Measurements from ENCODE around the gene BAAT. TPM values are rescaled to one million over a fixed set of nuclear protein-coding genes. Genes with fewer than 3 reads are reported as not detected.

Gene BAAT
- total and polyA plus RNA-seq, 2 of the 13 experiments (the other 11 are each of a cell fraction or from before 2014, with no cell fraction given) = 0.71 to 7.9 TPM

DNA sequence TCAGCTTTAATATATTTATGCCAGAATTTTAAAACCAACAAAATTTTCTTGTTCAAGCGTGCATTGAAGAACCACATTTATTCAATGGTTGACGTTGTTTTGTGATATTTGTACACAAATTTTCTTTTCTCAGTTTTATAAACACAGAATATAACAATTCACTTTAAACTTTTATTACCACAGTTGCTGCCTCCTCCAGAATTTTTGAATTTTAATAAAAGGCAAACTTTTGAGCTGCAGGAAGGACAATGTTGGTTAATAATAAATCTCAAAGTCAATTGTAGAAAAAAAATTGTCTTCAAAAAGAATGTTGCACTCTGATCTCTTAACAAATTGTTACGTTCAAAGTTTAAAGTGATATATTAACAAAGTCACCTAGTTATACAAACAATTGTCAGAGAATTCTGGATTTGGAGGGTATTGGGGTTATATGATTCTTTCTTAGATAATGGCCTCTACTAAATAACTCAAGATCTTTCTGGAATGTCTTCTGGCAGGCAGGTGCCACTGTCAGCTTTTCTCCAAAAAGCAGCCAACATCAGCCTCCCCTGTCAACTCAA is 60.5 kb downstream of the BAAT start (continued):
- TF ChIP-seq, protein P1, sequence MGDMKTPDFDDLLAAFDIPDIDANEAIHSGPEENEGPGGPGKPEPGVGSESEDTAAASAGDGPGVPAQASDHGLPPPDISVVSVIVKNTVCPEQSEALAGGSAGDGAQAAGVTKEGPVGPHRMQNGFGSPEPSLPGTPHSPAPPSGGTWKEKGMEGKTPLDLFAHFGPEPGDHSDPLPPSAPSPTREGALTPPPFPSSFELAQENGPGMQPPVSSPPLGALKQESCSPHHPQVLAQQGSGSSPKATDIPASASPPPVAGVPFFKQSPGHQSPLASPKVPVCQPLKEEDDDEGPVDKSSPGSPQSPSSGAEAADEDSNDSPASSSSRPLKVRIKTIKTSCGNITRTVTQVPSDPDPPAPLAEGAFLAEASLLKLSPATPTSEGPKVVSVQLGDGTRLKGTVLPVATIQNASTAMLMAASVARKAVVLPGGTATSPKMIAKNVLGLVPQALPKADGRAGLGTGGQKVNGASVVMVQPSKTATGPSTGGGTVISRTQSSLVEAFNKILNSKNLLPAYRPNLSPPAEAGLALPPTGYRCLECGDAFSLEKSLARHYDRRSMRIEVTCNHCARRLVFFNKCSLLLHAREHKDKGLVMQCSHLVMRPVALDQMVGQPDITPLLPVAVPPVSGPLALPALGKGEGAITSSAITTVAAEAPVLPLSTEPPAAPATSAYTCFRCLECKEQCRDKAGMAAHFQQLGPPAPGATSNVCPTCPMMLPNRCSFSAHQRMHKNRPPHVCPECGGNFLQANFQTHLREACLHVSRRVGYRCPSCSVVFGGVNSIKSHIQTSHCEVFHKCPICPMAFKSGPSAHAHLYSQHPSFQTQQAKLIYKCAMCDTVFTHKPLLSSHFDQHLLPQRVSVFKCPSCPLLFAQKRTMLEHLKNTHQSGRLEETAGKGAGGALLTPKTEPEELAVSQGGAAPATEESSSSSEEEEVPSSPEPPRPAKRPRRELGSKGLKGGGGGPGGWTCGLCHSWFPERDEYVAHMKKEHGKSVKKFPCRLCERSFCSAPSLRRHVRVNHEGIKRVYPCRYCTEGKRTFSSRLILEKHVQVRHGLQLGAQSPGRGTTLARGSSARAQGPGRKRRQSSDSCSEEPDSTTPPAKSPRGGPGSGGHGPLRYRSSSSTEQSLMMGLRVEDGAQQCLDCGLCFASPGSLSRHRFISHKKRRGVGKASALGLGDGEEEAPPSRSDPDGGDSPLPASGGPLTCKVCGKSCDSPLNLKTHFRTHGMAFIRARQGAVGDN (CRISPR knock-in tag; IDR thresholded peaks at IDR 0.05) = no peak
- TF ChIP-seq IRF2 (CRISPR knock-in tag; IDR thresholded peaks at IDR 0.05) (0 out of 2 replicates have a peak, but pooled peaks have one; percentile 26), HMG20A (CRISPR knock-in tag; IDR thresholded peaks at IDR 0.05; ENCODE audit: borderline replicate concordance) (peak; percentile 68; the same call in 1 of the 2 replicates), MIXL1 (CRISPR knock-in tag; IDR thresholded peaks at IDR 0.05) (peak; percentile 92), SOX5 (CRISPR knock-in tag; IDR thresholded peaks at IDR 0.05; ENCODE audit: borderline replicate concordance) (peak; percentile 91), MBD4 (IDR thresholded peaks at IDR 0.05; ENCODE audit: borderline replicate concordance, low read length) (0 out of 2 replicates have a peak, but pooled peaks have one; percentile 56), HDAC2 (CRISPR knock-in tag; IDR thresholded peaks at IDR 0.05) (peak; percentile 53; the same call in 1 of the 2 replicates), ATM (IDR thresholded peaks at IDR 0.05; ENCODE audit: borderline replicate concordance) (peak; percentile 92; the same call in 1 of the 2 replicates), ESRRA (CRISPR knock-in tag; IDR thresholded peaks at IDR 0.05; ENCODE audit: low read depth) (peak; percentile 77), ZNF644 (CRISPR knock-in tag; IDR thresholded peaks at IDR 0.05; ENCODE audit: low read depth) (0 out of 2 replicates have a peak, but pooled peaks have one; percentile 9), JUN (CRISPR knock-in tag; IDR thresholded peaks at IDR 0.05) (no peak), ATAD3A (CRISPR knock-in tag; IDR thresholded peaks at IDR 0.05) (no peak), TBX3 (IDR thresholded peaks at IDR 0.05; ENCODE audit: borderline replicate concordance) (peak; percentile 29; the same call in 1 of the 2 replicates)
- TF ChIP-seq, protein P2, sequence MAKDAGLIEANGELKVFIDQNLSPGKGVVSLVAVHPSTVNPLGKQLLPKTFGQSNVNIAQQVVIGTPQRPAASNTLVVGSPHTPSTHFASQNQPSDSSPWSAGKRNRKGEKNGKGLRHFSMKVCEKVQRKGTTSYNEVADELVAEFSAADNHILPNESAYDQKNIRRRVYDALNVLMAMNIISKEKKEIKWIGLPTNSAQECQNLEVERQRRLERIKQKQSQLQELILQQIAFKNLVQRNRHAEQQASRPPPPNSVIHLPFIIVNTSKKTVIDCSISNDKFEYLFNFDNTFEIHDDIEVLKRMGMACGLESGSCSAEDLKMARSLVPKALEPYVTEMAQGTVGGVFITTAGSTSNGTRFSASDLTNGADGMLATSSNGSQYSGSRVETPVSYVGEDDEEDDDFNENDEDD (CRISPR knock-in tag; IDR thresholded peaks at IDR 0.05; ENCODE audit: borderline replicate concordance) = no peak
- TF ChIP-seq, protein P3, sequence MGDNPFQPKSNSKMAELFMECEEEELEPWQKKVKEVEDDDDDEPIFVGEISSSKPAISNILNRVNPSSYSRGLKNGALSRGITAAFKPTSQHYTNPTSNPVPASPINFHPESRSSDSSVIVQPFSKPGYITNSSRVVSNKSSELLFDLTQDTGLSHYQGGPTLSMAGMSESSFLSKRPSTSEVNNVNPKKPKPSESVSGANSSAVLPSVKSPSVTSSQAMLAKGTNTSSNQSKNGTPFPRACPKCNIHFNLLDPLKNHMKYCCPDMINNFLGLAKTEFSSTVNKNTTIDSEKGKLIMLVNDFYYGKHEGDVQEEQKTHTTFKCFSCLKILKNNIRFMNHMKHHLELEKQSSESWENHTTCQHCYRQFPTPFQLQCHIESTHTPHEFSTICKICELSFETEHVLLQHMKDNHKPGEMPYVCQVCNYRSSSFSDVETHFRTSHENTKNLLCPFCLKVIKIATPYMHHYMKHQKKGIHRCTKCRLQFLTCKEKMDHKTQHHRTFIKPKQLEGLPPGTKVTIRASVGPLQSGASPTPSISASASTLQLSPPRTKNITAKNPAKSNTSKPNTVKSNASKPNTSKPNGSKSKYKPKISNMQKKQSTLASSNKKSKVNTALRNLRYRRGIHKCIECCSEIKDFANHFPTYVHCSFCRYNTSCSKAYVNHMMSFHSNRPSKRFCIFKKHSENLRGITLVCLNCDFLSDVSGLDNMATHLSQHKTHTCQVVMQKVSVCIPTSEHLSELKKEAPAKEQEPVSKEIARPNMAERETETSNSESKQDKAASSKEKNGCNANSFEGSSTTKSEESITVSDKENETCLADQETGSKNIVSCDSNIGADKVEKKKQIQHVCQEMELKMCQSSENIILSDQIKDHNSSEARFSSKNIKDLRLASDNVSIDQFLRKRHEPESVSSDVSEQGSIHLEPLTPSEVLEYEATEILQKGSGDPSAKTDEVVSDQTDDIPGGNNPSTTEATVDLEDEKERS (CRISPR knock-in tag; IDR thresholded peaks at IDR 0.05) = peak; percentile 42; the same call in 1 of the 2 replicates
- TF ChIP-seq, protein P4, sequence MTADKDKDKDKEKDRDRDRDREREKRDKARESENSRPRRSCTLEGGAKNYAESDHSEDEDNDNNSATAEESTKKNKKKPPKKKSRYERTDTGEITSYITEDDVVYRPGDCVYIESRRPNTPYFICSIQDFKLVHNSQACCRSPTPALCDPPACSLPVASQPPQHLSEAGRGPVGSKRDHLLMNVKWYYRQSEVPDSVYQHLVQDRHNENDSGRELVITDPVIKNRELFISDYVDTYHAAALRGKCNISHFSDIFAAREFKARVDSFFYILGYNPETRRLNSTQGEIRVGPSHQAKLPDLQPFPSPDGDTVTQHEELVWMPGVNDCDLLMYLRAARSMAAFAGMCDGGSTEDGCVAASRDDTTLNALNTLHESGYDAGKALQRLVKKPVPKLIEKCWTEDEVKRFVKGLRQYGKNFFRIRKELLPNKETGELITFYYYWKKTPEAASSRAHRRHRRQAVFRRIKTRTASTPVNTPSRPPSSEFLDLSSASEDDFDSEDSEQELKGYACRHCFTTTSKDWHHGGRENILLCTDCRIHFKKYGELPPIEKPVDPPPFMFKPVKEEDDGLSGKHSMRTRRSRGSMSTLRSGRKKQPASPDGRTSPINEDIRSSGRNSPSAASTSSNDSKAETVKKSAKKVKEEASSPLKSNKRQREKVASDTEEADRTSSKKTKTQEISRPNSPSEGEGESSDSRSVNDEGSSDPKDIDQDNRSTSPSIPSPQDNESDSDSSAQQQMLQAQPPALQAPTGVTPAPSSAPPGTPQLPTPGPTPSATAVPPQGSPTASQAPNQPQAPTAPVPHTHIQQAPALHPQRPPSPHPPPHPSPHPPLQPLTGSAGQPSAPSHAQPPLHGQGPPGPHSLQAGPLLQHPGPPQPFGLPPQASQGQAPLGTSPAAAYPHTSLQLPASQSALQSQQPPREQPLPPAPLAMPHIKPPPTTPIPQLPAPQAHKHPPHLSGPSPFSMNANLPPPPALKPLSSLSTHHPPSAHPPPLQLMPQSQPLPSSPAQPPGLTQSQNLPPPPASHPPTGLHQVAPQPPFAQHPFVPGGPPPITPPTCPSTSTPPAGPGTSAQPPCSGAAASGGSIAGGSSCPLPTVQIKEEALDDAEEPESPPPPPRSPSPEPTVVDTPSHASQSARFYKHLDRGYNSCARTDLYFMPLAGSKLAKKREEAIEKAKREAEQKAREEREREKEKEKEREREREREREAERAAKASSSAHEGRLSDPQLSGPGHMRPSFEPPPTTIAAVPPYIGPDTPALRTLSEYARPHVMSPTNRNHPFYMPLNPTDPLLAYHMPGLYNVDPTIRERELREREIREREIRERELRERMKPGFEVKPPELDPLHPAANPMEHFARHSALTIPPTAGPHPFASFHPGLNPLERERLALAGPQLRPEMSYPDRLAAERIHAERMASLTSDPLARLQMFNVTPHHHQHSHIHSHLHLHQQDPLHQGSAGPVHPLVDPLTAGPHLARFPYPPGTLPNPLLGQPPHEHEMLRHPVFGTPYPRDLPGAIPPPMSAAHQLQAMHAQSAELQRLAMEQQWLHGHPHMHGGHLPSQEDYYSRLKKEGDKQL (CRISPR knock-in tag; IDR thresholded peaks at IDR 0.05; ENCODE audit: low read depth) = peak; percentile 62; the same call in 1 of the 2 replicates

Data from HepG2 (cell line).